Glutamatergic neuron (in vitro differentiated cells): ENCODE measurements around the gene KCNB1. TPM values are rescaled to one million over a fixed set of nuclear protein-coding genes. Genes with fewer than 3 reads are reported as not detected.
"Not testable (repeated sequence)": the region's sequence is repeated elsewhere in the genome, so short reads cannot be mapped to it uniquely, and the experiment has no call there.

Source experiments
- DNase-seq: peaks from one replicate; pipeline ENCODE4 v3.0.0; 2022
- H3K27ac Mint-ChIP-seq: one replicate; pipeline ENCODE4 v1.8.0; 2020; ENCODE audit warnings: mild to moderate bottlenecking, mixed read lengths, inconsistent platforms; ENCODE audit not compliant: unreplicated experiment
- H3K27me3 Mint-ChIP-seq: one replicate; pipeline ENCODE4 v1.8.0; 2020; ENCODE audit warnings: mild to moderate bottlenecking, moderate library complexity, mixed read lengths, inconsistent platforms; ENCODE audit not compliant: unreplicated experiment
- H3K36me3 Mint-ChIP-seq: one replicate; pipeline ENCODE4 v1.8.0; 2020; ENCODE audit warnings: mild to moderate bottlenecking, mixed read lengths, inconsistent platforms; ENCODE audit not compliant: unreplicated experiment
- H3K4me1 Mint-ChIP-seq: one replicate; pipeline ENCODE4 v1.8.0; 2020; ENCODE audit warnings: mild to moderate bottlenecking, low read depth, mixed read lengths, inconsistent platforms; ENCODE audit not compliant: unreplicated experiment
- H3K4me3 Mint-ChIP-seq: one replicate; pipeline ENCODE4 v1.8.0; 2020; ENCODE audit warnings: mild to moderate bottlenecking, mixed read lengths, inconsistent platforms; ENCODE audit not compliant: unreplicated experiment
- H3K9me3 Mint-ChIP-seq: one replicate; pipeline ENCODE4 v1.8.0; 2020; ENCODE audit warnings: mild to moderate bottlenecking, moderate library complexity, mixed read lengths, inconsistent platforms; ENCODE audit not compliant: unreplicated experiment
- CTCF ChIP-seq: fragments of 200-600 bp; sonication (generic); IDR thresholded peaks from one replicate; pipeline ENCODE4 v1.5.0; 2021; ENCODE audit not compliant: partially characterized antibody, unreplicated experiment
- total RNA-seq: library from RNA; stranded (reverse); fragmentation: NEBNext Ultra II Directional; extraction: Animal tissue kit (Norgen Biotek cat#: 25700); gene quantifications from one replicate; pipeline ENCODE4 v1.2.1, GENCODE V29; 2021; ENCODE audit not compliant: unreplicated experiment

KCNB1 gene
- total RNA-seq, 1 donor from 2014 or later: 3.1 TPM

GRCh38 chr20:49316704-49317103 is 165.8 kb downstream of the KCNB1 start:
- H3K9me3 Mint-ChIP-seq: peaks cover under 1% of the 10 kb centered on the region
- H3K27ac Mint-ChIP-seq: no peak overlapping the region
- H3K36me3 Mint-ChIP-seq: peaks cover 7% of the 10 kb centered on the region
- no peak for DNase-seq
- H3K27me3 Mint-ChIP-seq: peaks cover 18% of the 10 kb centered on the region
- peaks cover 1% of the 10 kb centered on the region for H3K4me1 Mint-ChIP-seq
- TF ChIP-seq CTCF: no peak
- H3K4me3 Mint-ChIP-seq: no peak overlapping the region

GRCh38 chr20:49315580-49315979 is 166.9 kb downstream of the KCNB1 start:
- no peak for TF ChIP-seq CTCF
- Mint-ChIP-seq H3K4me1 (peaks cover 1% of the 10 kb centered on the region), H3K36me3 (peaks cover 10% of the 10 kb centered on the region), H3K9me3 (peaks cover 2% of the 10 kb centered on the region), H3K27me3 (peaks cover 18% of the 10 kb centered on the region), H3K27ac (no peak overlapping the region), H3K4me3 (no peak overlapping the region)
- DNase-seq: no peak

- H3K36me3 Mint-ChIP-seq: peaks cover 14% of the 10 kb centered on the region
- not testable (repeated sequence) for H3K9me3 Mint-ChIP-seq, H3K4me1 Mint-ChIP-seq, DNase-seq, H3K4me3 Mint-ChIP-seq, H3K27ac Mint-ChIP-seq
- H3K27me3 Mint-ChIP-seq: peaks cover 15% of the 10 kb centered on the region
These were observed 168.4 kb downstream of the KCNB1 start for GRCh38 chr20:49314052-49314451.

Other genes with a start within 250 kb of the KCNB1 start
- gene ZNFX1, start 204.6 kb downstream of the KCNB1 start, total RNA-seq: 11.8 TPM
- gene PTGIS, start 85.5 kb upstream of the KCNB1 start, total RNA-seq: 0.12 TPM
- 61.3 TPM for gene B4GALT5, start 231.2 kb upstream of the KCNB1 start, total RNA-seq